Suppressor macrophage (primary cell): ENCODE results near the gene CYB561.

Experiments used
- DNase-seq, 4 experiments: peaks; one replicate each; pipeline ENCODE4 v3.0.0-alpha.2; 2020 to 2022

CYB561 gene

GRCh38 chr17:63405741-63406261 lies 40.3 kb downstream of the CYB561 start:
- DNase-seq: peak; percentile 56 to 88 (median 70)

- no peak for DNase-seq
These were observed 41.1 kb downstream of the CYB561 start for GRCh38 chr17:63405020-63405419.

GRCh38 chr17:63402431-63403212 lies 43.5 kb downstream of the CYB561 start:
- no peak for DNase-seq

- peak in 2 of 4 experiments; percentile 19 to 22 for DNase-seq
These were observed 46.2 kb downstream of the CYB561 start for GRCh38 chr17:63399856-63400255.

- peak in 2 of 4 experiments; percentile 8 to 20 for DNase-seq
These were observed 46.8 kb downstream of the CYB561 start for GRCh38 chr17:63399316-63399715.

GRCh38 chr17:63398680-63399079 lies 47.4 kb downstream of the CYB561 start:
- no peak for DNase-seq

GRCh38 chr17:63395075-63395805 lies 50.9 kb downstream of the CYB561 start:
- peak in 1 of 4 experiments; percentile 11 for DNase-seq

GRCh38 chr17:63390090-63390489 lies 56.0 kb downstream of the CYB561 start:
- no peak for DNase-seq

GRCh38 chr17:63387656-63388340 lies 58.3 kb downstream of the CYB561 start:
- DNase-seq: no peak

GRCh38 chr17:63382826-63383225 lies 63.3 kb downstream of the CYB561 start:
- DNase-seq: no peak
